HG02798 (cell line): Measurements from ENCODE around the gene MACF1.
"Not testable (repeated sequence)": the region's sequence is repeated elsewhere in the genome, so short reads cannot be mapped to it uniquely, and the experiment has no call there.

Source experiments
- ATAC-seq: cut with Tn5 transposase; IDR thresholded peaks from one replicate; pipeline ENCODE4 v1.9.1; 2021; ENCODE audit warnings: mild to moderate bottlenecking; ENCODE audit not compliant: unreplicated experiment, poor library complexity

The MACF1 gene

DNA sequence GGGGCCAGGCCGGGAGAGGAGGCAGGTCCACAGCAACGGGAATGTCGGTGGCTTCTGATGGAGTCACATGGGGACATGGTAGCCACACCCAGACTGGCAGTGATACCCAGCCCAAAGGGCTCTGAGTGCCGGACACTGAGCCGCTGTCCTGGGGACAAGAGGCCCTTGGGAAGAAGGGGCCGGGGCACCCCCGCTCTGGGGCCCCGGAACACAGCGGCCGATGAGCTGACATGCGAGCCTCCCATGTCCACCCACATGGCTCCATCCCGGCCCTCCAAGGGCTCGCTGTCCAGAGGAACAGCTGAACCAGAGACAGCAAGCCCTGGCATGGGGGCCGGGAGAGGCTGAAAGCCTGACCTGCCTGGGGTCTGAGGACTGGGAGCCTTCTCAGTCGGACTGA lies 294.3 kb downstream of the MACF1 start:
- not testable (repeated sequence) for ATAC-seq

DNA sequence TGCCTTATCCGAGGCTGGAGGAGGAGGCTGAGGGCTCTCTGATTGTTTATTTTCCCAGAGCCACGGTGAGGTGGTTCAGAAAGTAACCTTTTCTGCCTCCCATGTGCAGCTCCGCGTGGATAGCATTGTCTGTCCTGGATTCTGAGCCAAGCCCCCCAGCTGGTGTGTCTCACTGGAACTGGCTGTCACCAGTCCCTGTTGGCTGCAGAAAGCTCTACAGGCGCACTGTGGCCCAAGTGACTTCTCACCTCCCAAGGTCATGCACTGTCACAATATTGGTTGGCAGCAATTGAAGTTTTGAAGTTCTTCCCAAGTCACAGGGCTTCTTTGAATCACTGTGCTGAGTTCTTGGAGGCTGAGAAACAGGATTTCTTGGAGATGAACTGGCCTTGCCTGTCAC lies 295.2 kb downstream of the MACF1 start:
- no peak for ATAC-seq

DNA sequence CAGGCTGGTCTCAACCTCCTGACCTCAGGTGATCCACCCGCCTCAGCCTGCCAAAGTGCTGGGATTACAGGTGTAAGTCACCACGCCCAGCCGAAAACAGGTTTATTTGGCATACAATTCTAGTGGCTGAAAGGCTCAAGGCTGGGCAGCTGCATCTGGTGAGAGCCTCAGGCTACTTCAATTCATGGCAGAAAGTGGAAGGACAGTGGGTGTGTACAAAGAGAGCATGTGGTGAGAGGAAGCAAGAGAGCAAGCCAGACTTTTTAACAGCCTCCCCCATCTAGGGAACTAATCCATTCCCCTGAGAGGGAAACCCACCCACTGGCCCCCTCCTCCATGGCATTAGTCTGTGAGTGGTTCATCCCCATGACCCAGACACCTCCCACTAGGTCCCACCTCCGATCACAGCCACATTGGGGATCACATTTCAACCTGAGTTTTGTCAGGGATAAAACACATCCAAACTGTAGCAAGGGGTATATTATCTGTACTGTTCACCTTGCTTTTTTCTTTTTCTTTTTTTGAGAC lies 296.4 kb downstream of the MACF1 start:
- ATAC-seq: no peak

DNA sequence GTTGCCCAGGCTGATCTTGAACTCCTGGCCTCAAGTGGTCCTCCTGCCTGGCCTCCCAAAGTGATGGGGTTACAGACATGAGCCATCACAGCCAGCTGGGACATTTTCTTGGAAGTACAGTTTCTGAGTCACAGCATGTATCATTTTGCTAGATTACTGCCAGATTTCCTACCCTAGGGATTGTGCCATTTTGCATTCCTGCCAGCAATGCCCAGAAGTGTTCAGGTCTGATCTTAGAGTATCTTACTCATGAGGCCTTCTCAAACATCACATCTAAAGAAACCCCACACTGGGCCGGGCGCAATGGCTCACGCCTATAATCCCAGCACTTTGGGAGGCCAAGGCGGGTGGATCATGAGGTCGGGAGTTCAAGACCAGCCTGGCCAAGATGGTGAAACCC lies 297.2 kb downstream of the MACF1 start:
- no peak for ATAC-seq

DNA sequence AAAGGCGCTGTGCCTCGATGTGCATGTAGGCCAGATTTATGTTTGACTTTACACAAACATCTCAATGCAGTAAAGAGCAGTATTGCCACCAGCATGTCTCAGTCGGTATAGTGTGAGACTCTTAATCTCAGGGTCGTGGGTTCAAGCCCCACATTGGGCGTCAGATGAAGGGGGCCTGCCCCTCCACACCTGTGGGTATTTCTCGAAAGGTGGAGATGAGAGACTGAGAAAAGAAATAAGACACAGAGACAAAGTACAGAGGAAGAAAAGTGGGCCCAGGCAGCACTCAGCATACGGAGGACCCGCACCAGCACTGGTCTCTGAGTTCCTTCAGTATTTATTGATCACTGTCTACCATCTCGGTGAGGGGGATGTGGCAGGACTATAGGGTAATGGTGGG lies 299.9 kb downstream of the MACF1 start:
- ATAC-seq: not testable (repeated sequence)

DNA sequence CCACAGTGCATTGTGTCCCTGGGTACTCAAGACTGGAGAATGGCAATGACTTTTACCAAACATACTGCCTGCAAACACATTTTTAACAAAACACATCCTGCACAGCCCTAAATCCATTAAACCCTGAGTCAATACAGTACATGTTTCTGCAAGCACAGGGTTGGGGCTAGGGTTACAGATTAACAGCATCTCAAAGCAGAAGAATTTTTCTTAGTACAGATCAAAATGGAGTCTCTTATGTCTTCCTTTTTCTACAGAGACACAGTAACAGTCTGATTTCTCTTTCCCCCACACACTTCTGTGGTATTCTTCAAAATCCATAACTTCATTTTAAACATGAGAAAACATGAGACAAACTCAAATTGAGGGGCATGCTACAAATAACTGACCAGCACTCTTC lies 300.8 kb downstream of the MACF1 start:
- no peak for ATAC-seq

GRCh38 chr1:39507230-39507928 lies 302.9 kb downstream of the MACF1 start:
- no peak for ATAC-seq

- ATAC-seq: no peak
Measured at GRCh38 chr1:39508266-39508665, 303.8 kb downstream of the MACF1 start.

DNA sequence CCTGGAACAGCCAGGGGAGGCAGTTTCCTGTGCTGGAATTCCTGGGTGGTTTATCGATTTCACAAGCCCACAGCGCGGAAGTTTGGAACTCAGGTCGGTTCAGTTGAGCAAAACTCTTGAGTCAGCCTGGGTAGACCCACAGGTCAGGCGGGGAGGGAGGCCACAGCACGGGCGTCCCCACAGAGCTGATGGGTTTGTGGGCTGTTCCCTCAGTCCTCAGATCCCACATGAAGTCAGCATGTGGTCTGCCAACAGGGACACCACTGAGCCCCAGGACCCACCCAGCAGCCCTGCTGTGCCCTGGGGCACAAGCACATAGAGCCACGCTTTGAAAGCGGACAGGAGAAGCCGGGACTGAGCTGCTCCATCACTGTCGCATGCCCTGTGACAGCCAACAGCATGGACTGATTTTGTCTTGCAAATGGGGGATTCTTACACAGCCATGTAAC lies 304.4 kb downstream of the MACF1 start:
- ATAC-seq: peak; percentile 14

GRCh38 chr1:39509360-39510009 lies 305.0 kb downstream of the MACF1 start:
- ATAC-seq: peak; percentile 72

- not testable (repeated sequence) for ATAC-seq
Measured at GRCh38 chr1:39510570-39511186, 306.2 kb downstream of the MACF1 start.

DNA sequence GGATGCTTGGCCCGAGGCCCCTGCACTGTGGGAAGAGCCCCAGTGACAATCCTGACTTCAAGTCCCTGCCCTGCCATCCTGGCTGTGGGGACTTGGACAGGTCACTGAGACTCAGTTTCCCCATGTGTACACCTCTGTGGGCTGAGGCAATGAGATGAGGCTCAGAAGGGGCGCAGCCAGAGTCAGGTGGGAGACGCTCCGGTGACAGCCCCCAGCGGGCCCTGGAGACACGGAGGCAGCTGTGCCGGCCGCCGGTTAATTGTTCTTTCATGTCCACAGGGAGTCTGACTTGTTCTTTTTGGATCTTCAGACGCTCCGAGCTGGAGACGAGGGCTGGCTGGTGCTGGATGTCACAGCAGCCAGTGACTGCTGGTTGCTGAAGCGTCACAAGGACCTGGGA lies 307.0 kb downstream of the MACF1 start:
- ATAC-seq: not testable (repeated sequence)

- not testable (repeated sequence) for ATAC-seq
Measured at GRCh38 chr1:39512234-39512847, 307.8 kb downstream of the MACF1 start.

- ATAC-seq: not testable (repeated sequence)
Measured at GRCh38 chr1:39514710-39515124, 310.2 kb downstream of the MACF1 start.

- not testable (repeated sequence) for ATAC-seq
Measured at GRCh38 chr1:39515131-39516086, 310.9 kb downstream of the MACF1 start.

- not testable (repeated sequence) for ATAC-seq
Measured at GRCh38 chr1:39516841-39517240, 312.3 kb downstream of the MACF1 start.

DNA sequence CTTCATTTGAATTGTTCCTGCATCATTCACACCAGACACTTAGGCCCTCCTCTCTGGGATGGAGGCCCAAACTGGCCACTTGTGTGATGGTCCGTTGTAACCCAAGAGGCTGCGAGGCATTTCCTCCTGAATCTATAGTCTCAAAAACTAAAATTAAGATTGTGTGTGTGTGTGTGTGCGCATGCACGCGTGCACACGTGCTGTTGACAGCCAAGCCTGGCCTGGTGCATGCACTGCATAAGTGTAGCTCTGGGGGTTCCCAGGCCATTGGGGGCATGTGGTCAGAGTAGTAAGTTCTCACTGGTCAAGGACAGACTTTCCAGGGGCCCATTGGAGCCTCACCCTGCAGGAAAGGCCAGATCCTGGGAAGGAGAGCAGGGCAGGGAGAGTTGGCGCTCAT lies 313.4 kb downstream of the MACF1 start:
- ATAC-seq: not testable (repeated sequence)

DNA sequence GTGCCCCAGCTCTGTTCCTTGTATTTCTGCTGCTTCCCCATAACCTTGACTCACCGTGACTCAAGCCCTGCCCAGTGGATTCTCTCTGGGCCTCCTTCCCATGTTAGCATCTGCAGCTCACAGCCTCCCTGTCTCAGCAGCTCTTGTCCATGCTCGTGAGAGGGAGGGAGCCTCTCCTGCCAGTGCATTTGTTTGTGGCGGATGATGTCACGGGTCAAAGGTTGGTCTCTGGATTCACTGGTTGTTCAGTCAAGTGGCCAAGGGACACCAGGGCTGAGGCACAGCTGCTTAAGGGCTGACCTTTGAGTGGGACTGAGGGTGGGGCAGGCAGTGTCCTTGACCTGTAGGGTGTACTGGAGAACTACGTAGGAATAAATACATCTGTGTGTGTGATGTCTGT lies 314.9 kb downstream of the MACF1 start:
- ATAC-seq: not testable (repeated sequence)

DNA sequence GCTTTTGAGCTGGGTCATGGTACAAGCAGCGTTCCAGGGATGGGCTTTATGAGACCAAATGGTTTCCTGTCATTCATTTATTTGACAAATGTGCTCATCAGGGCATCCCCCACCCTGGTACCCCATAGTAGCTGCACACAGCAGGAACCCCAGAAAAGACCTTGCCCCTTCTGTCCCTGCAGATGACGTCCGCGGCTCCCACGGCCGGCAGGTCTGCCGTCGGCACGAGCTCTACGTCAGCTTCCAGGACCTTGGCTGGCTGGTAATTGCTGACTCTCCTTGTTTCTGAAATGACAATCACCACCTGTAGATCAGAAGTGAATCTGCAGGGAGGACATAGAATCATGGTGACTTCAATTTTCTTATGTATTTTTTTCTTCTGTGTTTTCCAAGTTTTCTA lies 317.7 kb downstream of the MACF1 start:
- not testable (repeated sequence) for ATAC-seq
